Dendritic cell treated with granulocyte-macrophage colony-stimulating factor and Interleukin-4, amounts not matched to agents 40 ng/mL and 50 ng/mL, for 4 days (primary cell): ENCODE measurements around the gene SEPHS1.

Experiments used
- H3K27ac Mint-ChIP-seq: one replicate; pipeline ENCODE4 v1.8.0; 2022; ENCODE audit warnings: mild to moderate bottlenecking, mixed read lengths
- H3K27me3 Mint-ChIP-seq: one replicate; pipeline ENCODE4 v1.8.0; 2022; ENCODE audit warnings: mild to moderate bottlenecking, mixed read lengths
- H3K36me3 Mint-ChIP-seq: one replicate; pipeline ENCODE4 v1.8.0; 2022; ENCODE audit warnings: low read depth, mixed read lengths
- H3K4me1 Mint-ChIP-seq: one replicate; pipeline ENCODE4 v1.8.0; 2022; ENCODE audit warnings: low read depth, mixed read lengths
- H3K4me3 Mint-ChIP-seq: one replicate; pipeline ENCODE4 v1.8.0; 2022; ENCODE audit warnings: mild to moderate bottlenecking, moderate library complexity, mixed read lengths
- H3K9me3 Mint-ChIP-seq: one replicate; pipeline ENCODE4 v1.8.0; 2022; ENCODE audit warnings: mixed read lengths
- intact Hi-C: fragments of 100-400 bp; cut with micrococcal nuclease; formaldehyde crosslinking; loops from one replicate; pipeline ENCODE4 v1.15.0; 2022

Gene SEPHS1

DNA sequence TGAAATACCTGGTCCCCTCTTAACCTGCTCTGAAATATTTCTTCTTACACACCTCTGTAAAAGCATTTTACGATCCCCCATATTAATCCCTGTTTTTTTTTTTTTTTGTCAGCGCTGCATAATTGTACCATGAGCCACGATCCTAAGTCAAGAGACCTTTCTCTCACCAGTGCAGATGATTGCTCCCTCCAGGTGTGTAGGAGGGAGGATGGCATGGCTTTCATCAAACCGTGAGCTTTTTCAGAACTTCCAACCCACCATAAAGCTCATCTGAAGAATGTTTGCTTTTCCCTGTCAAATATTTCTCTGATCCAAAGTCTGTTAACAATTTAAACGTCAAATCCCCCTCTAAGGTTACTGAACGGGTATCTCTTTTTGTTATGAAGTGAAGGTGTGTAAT lies 28.2 kb upstream of the SEPHS1 start:
- no peaks in the 10 kb centered on the region for H3K4me1 Mint-ChIP-seq
- no peaks in the 10 kb centered on the region for H3K9me3 Mint-ChIP-seq
- H3K27me3 Mint-ChIP-seq: peaks cover 16% of the 10 kb centered on the region
- intact Hi-C loops: no loop called here
- H3K4me3 Mint-ChIP-seq: no peak overlapping the region
- no peak overlapping the region for H3K27ac Mint-ChIP-seq
- no peaks in the 10 kb centered on the region for H3K36me3 Mint-ChIP-seq

- Mint-ChIP-seq H3K4me1 (no peaks in the 10 kb centered on the region), H3K36me3 (no peaks in the 10 kb centered on the region), H3K4me3 (no peak overlapping the region), H3K27me3 (peaks cover 12% of the 10 kb centered on the region), H3K27ac (no peak overlapping the region), H3K9me3 (no peaks in the 10 kb centered on the region)
- intact Hi-C loops: no loop called here
These were observed 27.7 kb upstream of the SEPHS1 start for GRCh38 chr10:13375791-13376190.

- intact Hi-C loops: loop anchor here (5.0 kb wide), 2 partner anchors 159 to 214 kb away; partner anchors contain the start of gene PRPF18
- H3K4me1 Mint-ChIP-seq: no peaks in the 10 kb centered on the region
- no peaks in the 10 kb centered on the region for H3K36me3 Mint-ChIP-seq
- H3K4me3 Mint-ChIP-seq: no peak overlapping the region
- H3K9me3 Mint-ChIP-seq: no peaks in the 10 kb centered on the region
- H3K27ac Mint-ChIP-seq: no peak overlapping the region
- H3K27me3 Mint-ChIP-seq: peaks cover 7% of the 10 kb centered on the region
These were observed 25.6 kb upstream of the SEPHS1 start for GRCh38 chr10:13373644-13374043.

GRCh38 chr10:13372524-13372923 lies 24.4 kb upstream of the SEPHS1 start:
- H3K4me1 Mint-ChIP-seq: no peaks in the 10 kb centered on the region
- intact Hi-C loops: loop anchor here (1.0 to 5.0 kb wide), 3 partner anchors 68 to 215 kb away; partner anchors contain the start of gene PRPF18
- H3K36me3 Mint-ChIP-seq: no peaks in the 10 kb centered on the region
- H3K27ac Mint-ChIP-seq: no peak overlapping the region
- peaks cover 5% of the 10 kb centered on the region for H3K27me3 Mint-ChIP-seq
- H3K9me3 Mint-ChIP-seq: no peaks in the 10 kb centered on the region
- H3K4me3 Mint-ChIP-seq: no peak overlapping the region

GRCh38 chr10:13371897-13372470 lies 23.9 kb upstream of the SEPHS1 start:
- H3K9me3 Mint-ChIP-seq: no peaks in the 10 kb centered on the region
- no peaks in the 10 kb centered on the region for H3K36me3 Mint-ChIP-seq
- intact Hi-C loops: loop anchor here (1.0 to 5.0 kb wide), 3 partner anchors 68 to 215 kb away; partner anchors contain the start of gene PRPF18
- H3K27ac Mint-ChIP-seq: no peak overlapping the region
- H3K4me1 Mint-ChIP-seq: no peaks in the 10 kb centered on the region
- no peak overlapping the region for H3K4me3 Mint-ChIP-seq
- H3K27me3 Mint-ChIP-seq: peaks cover 5% of the 10 kb centered on the region

- H3K27me3 Mint-ChIP-seq: peaks cover 4% of the 10 kb centered on the region
These were observed 18.8 kb upstream of the SEPHS1 start for GRCh38 chr10:13366891-13367290.

GRCh38 chr10:13365831-13366230 lies 17.7 kb upstream of the SEPHS1 start:
- no peaks in the 10 kb centered on the region for H3K4me1 Mint-ChIP-seq
- H3K27ac Mint-ChIP-seq: no peak overlapping the region
- no peaks in the 10 kb centered on the region for H3K27me3 Mint-ChIP-seq
- intact Hi-C loops: no loop called here
- H3K4me3 Mint-ChIP-seq: no peak overlapping the region
- no peaks in the 10 kb centered on the region for H3K9me3 Mint-ChIP-seq
- H3K36me3 Mint-ChIP-seq: no peaks in the 10 kb centered on the region

More at GRCh38 chr10:13366891-13367290, 18.8 kb upstream of the SEPHS1 start:
- Mint-ChIP-seq H3K4me3 (no peak overlapping the region), H3K27ac (no peak overlapping the region), H3K9me3 (no peaks in the 10 kb centered on the region), H3K36me3 (no peaks in the 10 kb centered on the region), H3K4me1 (no peaks in the 10 kb centered on the region)
- intact Hi-C loops: no loop called here

DNA sequence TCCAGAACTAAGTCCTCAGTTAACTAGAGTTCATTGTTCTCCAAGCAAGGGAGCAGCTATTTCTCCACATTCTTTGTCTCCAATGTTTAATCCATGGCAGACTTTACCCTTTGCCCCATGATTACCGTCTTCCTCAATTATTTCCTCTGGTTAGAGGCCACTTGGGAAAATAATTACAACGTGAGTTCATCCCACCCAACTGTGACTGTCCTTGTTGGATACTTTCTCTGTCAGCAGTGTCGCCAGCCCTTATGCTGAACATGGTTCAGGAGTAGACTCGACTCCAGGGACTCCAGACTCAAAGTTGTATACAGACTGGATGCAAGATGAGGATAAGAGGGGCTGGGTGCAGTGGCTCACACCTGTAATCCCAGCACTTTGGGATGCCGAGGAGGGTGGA lies 17.1 kb upstream of the SEPHS1 start:
- intact Hi-C loops: no loop called here
- no peak overlapping the region for H3K4me3 Mint-ChIP-seq
- H3K9me3 Mint-ChIP-seq: no peaks in the 10 kb centered on the region
- H3K27me3 Mint-ChIP-seq: no peaks in the 10 kb centered on the region
- no peaks in the 10 kb centered on the region for H3K36me3 Mint-ChIP-seq
- H3K27ac Mint-ChIP-seq: no peak overlapping the region
- no peaks in the 10 kb centered on the region for H3K4me1 Mint-ChIP-seq

DNA sequence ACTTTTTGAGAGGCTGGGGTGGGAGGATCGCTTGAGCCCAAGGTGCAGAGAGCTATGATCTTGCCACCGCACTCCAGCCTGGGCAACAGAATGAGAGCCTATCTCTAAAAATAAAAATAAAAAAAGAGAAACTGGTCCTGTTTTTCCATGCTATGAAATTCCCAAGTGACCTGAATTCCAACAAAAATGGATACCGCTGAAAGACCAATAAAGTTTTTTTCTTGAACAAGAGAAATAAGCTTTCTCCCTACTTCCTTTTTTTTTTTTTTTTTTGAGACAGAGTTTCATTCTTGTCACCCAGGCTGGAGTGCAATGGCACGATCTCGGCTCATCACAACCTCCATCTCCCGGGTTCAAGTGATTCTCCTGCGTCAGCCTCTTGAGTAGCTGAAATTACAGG lies 12.5 kb upstream of the SEPHS1 start:
- intact Hi-C loops: no loop called here
- Mint-ChIP-seq H3K4me3 (no peak overlapping the region), H3K27ac (no peak overlapping the region)

GRCh38 chr10:13356392-13356791 lies 8.3 kb upstream of the SEPHS1 start:
- H3K36me3 Mint-ChIP-seq: no peaks in the 10 kb centered on the region
- H3K9me3 Mint-ChIP-seq: no peaks in the 10 kb centered on the region
- intact Hi-C loops: no loop called here
- peaks cover 20% of the 10 kb centered on the region for H3K27me3 Mint-ChIP-seq
- no peaks in the 10 kb centered on the region for H3K4me1 Mint-ChIP-seq
- H3K27ac Mint-ChIP-seq: no peak overlapping the region
- no peak overlapping the region for H3K4me3 Mint-ChIP-seq

More for the DNA sequence above, 12.5 kb upstream of the SEPHS1 start:
- Mint-ChIP-seq H3K9me3 (no peaks in the 10 kb centered on the region), H3K36me3 (no peaks in the 10 kb centered on the region), H3K4me1 (no peaks in the 10 kb centered on the region), H3K27me3 (no peaks in the 10 kb centered on the region)

- H3K4me1 Mint-ChIP-seq: peaks cover 7% of the 10 kb centered on the region
- H3K36me3 Mint-ChIP-seq: no peaks in the 10 kb centered on the region
- no peak overlapping the region for H3K27ac Mint-ChIP-seq
- intact Hi-C loops: no loop called here
- H3K27me3 Mint-ChIP-seq: peaks cover 26% of the 10 kb centered on the region
- H3K9me3 Mint-ChIP-seq: no peaks in the 10 kb centered on the region
- H3K4me3 Mint-ChIP-seq: no peak overlapping the region
These were observed 6.7 kb upstream of the SEPHS1 start for GRCh38 chr10:13354783-13355182.

GRCh38 chr10:13352519-13352918 lies 4.4 kb upstream of the SEPHS1 start:
- intact Hi-C loops: loop anchor here (2.0 kb wide), 1 partner anchor 192 kb away; the partner anchor contains the start of gene MCM10
- Mint-ChIP-seq H3K4me3 (no peak overlapping the region), H3K9me3 (no peaks in the 10 kb centered on the region), H3K4me1 (peaks cover 15% of the 10 kb centered on the region), H3K27me3 (peaks cover 29% of the 10 kb centered on the region), H3K27ac (no peak overlapping the region), H3K36me3 (peaks cover 6% of the 10 kb centered on the region)

DNA sequence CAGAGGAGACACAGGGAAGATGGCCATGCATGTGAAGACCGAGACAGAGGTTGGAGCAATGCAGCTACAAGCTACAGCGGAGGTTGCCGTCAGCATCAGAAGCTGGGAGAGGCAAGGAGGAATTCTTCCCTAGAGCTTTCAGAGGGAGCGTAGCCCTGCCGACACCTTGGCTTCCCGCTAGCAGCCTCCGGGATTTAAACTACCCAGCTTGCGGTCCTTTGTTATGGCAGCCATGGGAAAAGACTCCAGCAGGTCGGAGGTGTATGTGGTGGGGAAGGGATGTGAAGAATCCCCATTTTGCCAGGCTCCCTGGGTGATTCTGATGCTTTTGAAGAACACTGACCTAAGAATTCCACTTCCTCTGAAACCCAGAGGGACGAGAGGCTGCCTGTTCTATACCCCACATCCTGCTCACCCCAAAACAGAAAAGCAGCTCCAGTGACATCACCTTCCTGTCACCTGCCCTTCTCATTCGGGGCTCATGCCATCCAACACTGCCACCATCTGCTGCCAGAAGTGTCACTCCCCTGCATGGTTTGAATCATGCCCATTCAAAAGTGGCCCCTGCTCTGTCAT lies 3.3 kb upstream of the SEPHS1 start:
- Mint-ChIP-seq H3K4me1 (peaks cover 19% of the 10 kb centered on the region), H3K27ac (no peak overlapping the region), H3K4me3 (no peak overlapping the region), H3K27me3 (peaks cover 29% of the 10 kb centered on the region), H3K9me3 (no peaks in the 10 kb centered on the region), H3K36me3 (peaks cover 6% of the 10 kb centered on the region)
- intact Hi-C loops: no loop called here

DNA sequence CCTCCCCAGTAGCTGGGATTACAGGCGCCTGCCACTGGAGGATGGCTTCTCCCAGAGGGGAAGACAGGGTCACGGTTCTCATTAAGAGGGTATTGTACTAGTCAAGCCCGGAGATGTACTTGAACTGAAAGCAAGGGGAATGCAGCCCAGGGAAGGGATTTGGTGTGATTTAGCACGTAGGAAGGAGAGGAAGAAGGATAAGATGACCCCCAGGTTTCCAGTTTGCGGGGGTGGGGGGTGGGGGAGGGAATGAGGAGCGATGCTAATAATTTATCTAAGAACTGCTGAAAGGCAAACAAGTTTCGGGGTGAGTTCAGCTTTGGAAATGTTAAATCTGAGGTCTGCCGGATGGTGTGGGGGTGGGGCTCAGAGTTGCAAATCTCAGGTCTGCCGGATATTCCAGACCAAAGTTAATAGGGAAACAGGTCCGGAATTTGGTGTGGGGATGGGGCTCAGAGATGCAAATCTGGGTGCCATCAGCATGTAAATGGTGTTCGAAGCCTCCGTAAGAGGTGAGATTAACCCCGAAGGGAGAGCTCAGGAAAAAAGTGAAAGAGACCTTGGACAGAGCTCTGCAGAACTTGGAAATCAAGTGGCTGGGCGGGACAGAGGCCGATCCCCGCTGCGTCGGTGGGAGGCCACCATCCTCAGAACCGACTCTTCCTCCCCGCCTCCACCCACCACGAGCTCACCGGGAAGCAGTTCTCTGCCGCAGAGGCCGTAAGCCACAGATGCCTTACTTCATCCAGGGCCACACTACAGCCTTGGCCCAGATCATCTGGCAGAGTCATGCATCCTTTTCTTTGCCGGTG lies 1.6 kb upstream of the SEPHS1 start:
- intact Hi-C loops: loop anchor here (5.0 kb wide), 1 partner anchor 1748 kb away; the partner anchor contains the start of gene RPP38
- H3K36me3 Mint-ChIP-seq: peaks cover 6% of the 10 kb centered on the region
- peaks cover 29% of the 10 kb centered on the region for H3K4me1 Mint-ChIP-seq
- H3K27me3 Mint-ChIP-seq: peaks cover 29% of the 10 kb centered on the region
- H3K9me3 Mint-ChIP-seq: no peaks in the 10 kb centered on the region
- H3K27ac Mint-ChIP-seq: peak overlapping the region; percentile 80
- H3K4me3 Mint-ChIP-seq: peak overlapping the region; percentile 83
